HG03025 (cell line): ENCODE results near the gene ALOX5.
"Not testable (repeated sequence)": the region's sequence is repeated elsewhere in the genome, so short reads cannot be mapped to it uniquely, and the experiment has no call there.

ENCODE experiments used
- ATAC-seq: cut with Tn5 transposase; IDR thresholded peaks from one replicate; pipeline ENCODE4 v1.9.1; 2021; ENCODE audit warnings: mild to moderate bottlenecking, moderate library complexity; ENCODE audit not compliant: unreplicated experiment, low FRiP score

ALOX5 gene

GRCh38 chr10:45460235-45460878 is 86.3 kb downstream of the ALOX5 start:
- peak; percentile 33 for ATAC-seq

- ATAC-seq, result peak; percentile 61
Measured at GRCh38 chr10:45461034-45461433, 87.0 kb downstream of the ALOX5 start.

- no peak for ATAC-seq
Measured at GRCh38 chr10:45463244-45464116, 89.5 kb downstream of the ALOX5 start.

- ATAC-seq, result peak; percentile 37
Measured at GRCh38 chr10:45464958-45465567, 91.0 kb downstream of the ALOX5 start.

- no peak for ATAC-seq
Measured at GRCh38 chr10:45466784-45467183, 92.8 kb downstream of the ALOX5 start.

- ATAC-seq, result no peak
Measured at GRCh38 chr10:45468079-45468478, 94.1 kb downstream of the ALOX5 start.

- ATAC-seq, result no peak
Measured at GRCh38 chr10:45470098-45471012, 96.3 kb downstream of the ALOX5 start.

GRCh38 chr10:45471059-45471458 is 97.0 kb downstream of the ALOX5 start:
- no peak for ATAC-seq

GRCh38 chr10:45471531-45472310 is 97.7 kb downstream of the ALOX5 start:
- ATAC-seq, result no peak

GRCh38 chr10:45473126-45473525 is 99.1 kb downstream of the ALOX5 start:
- ATAC-seq, result no peak

GRCh38 chr10:45476559-45476958 is 102.5 kb downstream of the ALOX5 start:
- ATAC-seq, result no peak

- ATAC-seq, result no peak
Measured at GRCh38 chr10:45480294-45480693, 106.3 kb downstream of the ALOX5 start.

GRCh38 chr10:45481100-45481499 is 107.1 kb downstream of the ALOX5 start:
- ATAC-seq, result not testable (repeated sequence)

- no peak for ATAC-seq
Measured at GRCh38 chr10:45483002-45483401, 109.0 kb downstream of the ALOX5 start.

- ATAC-seq, result no peak
Measured at GRCh38 chr10:45487735-45488134, 113.7 kb downstream of the ALOX5 start.

GRCh38 chr10:45488365-45488764 is 114.3 kb downstream of the ALOX5 start:
- ATAC-seq, result no peak

GRCh38 chr10:45490277-45490676 is 116.3 kb downstream of the ALOX5 start:
- ATAC-seq, result no peak

GRCh38 chr10:45491061-45491460 is 117.0 kb downstream of the ALOX5 start:
- ATAC-seq, result no peak
